PFSK-1 (cell line): ENCODE results near the gene MTG1.

Source experiments
- POLR2AphosphoS5 ChIP-seq: IDR thresholded peaks from 2 replicates; pipeline ENCODE4 v1.6.1; 2012; ENCODE audit warnings: low read depth, mild to moderate bottlenecking, control low read depth, low read length, moderate library complexity
- REST ChIP-seq, 2 experiments: IDR thresholded peaks; 2 replicates each; pipeline versions ENCODE4 v1.6.1 to v1.8.0; 2011 to 2012; ENCODE audit warnings: low read depth in 2 of 2, low read length in 2 of 2, control low read depth in 1 of 2, inconsistent platforms in 1 of 2, mild to moderate bottlenecking in 1 of 2, moderate library complexity in 1 of 2; ENCODE audit not compliant: insufficient read depth in 1 of 2
- SIN3A ChIP-seq: IDR thresholded peaks from 2 replicates; pipeline ENCODE4 v1.6.1; 2012; ENCODE audit warnings: mild to moderate bottlenecking, low read length, moderate library complexity, borderline replicate concordance; ENCODE audit not compliant: insufficient read depth
- TAF1 ChIP-seq: IDR thresholded peaks from 2 replicates; pipeline ENCODE4 v1.6.1; 2012; ENCODE audit warnings: low read length, control low read depth, borderline replicate concordance; ENCODE audit not compliant: insufficient read depth

GRCh38 chr10:133422807-133423771 lies 29.1 kb downstream of the MTG1 start:
- no peak for TF ChIP-seq SIN3A
- no peak for TF ChIP-seq REST (IDR thresholded peaks at IDR 0.05; ENCODE audit: insufficient read depth in 1 of 2, low read depth in 2 of 2, low read length in 2 of 2)
- TF ChIP-seq POLR2AphosphoS5, result no peak
- TF ChIP-seq TAF1, result no peak
